ENCODE data around the gene MROH8.
"Not testable (repeated sequence)": the region's sequence is repeated elsewhere in the genome, so short reads cannot be mapped to it uniquely, and the experiment has no call there.

Gene MROH8

DNA sequence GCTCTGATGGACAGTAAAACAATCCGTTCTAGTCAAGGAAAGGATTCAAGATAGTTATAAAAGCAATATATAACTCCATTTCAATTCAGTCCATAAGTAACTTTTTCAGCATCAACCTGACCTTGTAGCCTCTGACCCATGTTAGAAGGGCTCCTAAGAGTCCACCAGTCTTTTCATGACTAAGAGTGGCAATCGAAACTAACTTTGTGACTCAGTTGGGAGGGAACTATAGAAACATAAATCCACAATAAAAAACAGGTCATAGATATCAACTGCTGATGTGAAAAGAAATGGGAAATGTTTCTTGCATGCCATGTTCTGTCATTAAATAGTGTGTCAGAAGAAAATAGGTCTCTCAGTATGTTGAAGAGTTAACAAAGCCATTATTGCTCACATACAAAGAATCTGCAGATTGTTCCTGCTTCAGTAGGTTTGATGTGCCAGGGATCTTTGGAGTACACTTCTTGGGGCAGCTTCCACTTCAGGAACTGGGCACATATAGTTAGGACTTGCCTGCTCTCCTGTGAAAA is 67.4 kb downstream of the MROH8 start:
- no peak overlapping the region for H3K4me3 ChIP-seq (ENCODE audit: low read depth, low read length)
- no peak for DNase-seq (ENCODE audit: low read depth)

DNA sequence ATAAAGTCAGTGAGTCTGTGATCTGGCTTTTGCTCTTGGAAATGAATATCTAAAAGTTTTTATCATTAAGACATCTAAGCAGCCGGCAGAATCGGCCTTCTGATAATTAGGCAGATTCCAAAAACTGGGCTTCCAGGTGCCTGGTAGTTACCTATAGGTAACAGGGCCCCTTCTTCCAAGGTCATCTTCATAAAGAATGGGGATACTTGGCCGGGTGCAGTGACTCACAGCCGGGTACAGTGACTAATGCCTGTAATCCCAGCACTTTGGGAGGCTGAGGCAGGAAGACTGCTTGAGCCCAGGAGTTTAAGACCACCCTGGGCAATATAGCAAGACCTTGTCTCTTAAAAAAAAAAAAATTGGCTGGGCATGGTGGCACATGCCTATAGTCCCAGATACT is 70.7 kb downstream of the MROH8 start:
- H3K4me3 ChIP-seq (ENCODE audit: low read depth, low read length), result no peak overlapping the region
- DNase-seq (ENCODE audit: low read depth), result no peak

DNA sequence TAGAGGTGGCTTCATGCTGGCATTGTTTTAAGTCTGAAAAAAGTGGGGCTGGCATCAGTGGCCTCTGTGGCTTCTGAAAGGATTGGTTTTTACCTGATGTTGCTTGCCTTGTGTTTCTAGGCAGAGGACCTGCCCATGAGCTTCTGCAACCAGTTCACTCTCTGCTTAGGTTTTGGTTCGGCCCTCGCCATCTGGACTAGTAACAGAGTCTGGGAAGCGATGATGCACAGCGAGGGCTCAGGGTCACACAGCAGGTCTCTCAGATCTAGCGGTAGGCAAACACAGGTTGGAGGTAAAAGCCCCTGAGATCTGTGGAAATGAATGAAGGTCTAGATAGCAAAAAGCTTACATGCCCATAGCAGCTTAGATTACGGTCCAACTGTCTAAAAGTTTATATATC is 76.8 kb downstream of the MROH8 start:
- DNase-seq (ENCODE audit: low read depth), result no peak
- no peak overlapping the region for H3K4me3 ChIP-seq (ENCODE audit: low read depth, low read length)

DNA sequence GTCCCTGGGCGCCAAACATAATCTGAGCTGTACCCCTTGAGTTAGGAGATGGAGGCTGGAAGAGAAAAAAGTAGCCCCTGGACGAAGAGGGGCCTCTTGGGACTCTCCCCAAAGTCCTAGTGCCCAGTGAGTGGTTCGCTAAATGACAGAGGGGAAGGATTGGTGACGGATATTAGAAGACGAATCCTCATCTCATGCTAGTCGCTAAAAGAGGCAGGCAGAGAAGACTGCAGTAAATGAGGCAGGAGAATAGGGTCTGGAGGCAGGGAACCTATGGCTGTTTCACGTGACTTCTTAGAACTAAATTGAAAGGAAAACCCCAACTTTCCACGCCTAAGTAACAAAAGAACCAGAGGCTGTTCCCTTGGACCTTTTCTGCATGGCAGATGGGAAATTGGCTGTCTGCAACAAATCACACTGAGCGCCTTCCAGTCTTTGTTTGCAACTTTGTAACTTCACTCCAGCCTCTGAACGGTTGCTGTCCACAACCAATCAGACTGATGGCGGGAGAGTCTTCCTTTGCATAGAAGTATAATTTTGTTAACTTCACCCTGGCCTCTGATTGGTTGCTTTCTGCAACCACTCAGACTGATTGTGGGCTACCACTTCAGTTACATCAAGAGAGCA is 82.8 kb downstream of the MROH8 start:
- peak overlapping the region; percentile 75 for H3K4me3 ChIP-seq (ENCODE audit: low read depth, low read length)
- DNase-seq (ENCODE audit: low read depth), result no peak

DNA sequence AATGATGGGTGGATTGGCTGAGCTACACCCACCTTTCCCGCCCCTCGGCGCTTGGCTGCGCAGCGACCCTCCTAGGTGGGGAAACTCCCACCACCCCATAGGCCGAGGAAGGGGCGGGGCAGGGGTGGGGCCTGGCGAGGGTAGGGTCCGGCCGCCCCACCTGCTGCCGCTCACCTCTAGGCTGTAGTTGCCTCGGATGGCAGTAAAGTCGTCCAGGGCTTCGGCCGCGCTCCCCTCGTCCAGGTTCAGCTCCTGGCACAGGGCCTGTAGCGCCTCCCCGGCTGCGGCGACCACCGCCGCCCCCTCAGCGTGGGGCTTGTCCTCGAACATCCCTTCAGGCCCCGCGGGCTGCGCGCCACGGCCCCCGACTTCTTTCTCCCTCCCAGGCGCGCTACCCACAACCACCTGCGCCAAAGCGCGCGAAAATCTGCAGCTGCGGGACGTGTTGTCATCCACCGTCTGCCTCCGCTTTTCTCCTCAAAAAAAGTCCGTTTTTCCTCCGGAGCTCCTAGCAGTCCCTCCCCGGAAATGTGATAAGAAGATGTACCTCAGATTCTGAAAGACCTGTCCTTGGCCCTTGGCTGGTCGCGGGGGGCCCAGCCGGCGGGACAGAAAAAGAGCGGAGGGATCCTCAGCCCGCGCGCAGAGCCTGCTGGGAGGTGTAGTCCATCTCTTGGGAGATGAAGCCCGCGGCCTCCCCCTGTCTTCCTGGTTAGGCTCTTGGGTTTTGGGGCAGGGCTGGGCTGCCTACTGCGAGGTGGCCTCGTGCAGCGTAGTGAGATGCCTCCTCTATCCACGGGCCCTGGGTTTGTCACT is 83.5 kb downstream of the MROH8 start, which contains the start of gene RBL1:
Gene RBL1, minus strand, starts transcription at position 399 of the 816 bp plus-strand sequence. Its CDS starts 69 bp downstream, at position 330.
- peak within 1 kb of the TSS; percentile 75 for H3K4me3 ChIP-seq (ENCODE audit: low read depth, low read length)
- DNase-seq (ENCODE audit: low read depth), result peak; percentile 49

DNA sequence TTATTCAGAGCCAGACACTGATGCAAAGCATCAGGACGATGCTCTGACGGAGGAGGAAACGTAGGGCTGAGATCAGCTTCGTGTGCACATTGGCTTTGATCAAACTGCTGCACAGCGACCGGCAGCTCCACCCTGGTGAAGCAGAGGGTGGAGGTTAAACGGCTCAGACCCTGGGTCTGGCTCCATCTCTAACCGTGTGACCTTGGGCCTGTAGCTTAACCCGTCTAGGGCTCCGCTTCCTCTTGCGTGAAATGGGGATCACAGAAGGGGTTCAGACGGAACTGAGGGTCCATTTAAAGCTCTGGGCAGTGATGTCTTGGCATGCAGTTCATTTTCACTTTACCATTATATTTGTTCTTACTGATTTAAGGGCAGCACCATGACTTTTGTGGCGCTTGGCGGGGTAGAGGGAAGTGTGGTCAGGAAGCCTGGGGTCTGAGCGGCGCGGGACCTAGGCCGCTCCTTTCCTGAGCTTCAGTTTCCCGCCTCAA is 84.2 kb downstream of the MROH8 start:
- H3K4me3 ChIP-seq (ENCODE audit: low read depth, low read length), result peak overlapping the region; percentile 75
- DNase-seq (ENCODE audit: low read depth), result no peak

DNA sequence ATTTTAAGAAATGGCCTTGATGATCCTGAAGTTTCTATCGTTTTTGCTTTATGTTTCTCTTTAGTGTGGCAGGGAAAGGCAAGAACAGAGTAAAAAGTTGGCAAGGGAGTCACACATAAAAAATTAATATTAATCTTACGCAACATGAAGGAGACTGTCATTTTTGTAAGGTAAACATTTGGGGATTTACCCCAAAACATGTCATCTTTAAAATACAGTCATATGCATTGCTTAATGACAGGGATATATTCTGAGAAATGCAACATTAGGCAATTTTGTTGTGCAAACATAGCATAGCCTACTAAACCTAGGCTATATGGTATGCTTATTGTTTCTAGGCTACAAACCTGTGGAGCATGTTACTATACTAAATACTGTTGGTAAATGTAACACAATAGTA is 88.9 kb downstream of the MROH8 start:
- no peak overlapping the region for H3K4me3 ChIP-seq (ENCODE audit: low read depth, low read length)
- DNase-seq (ENCODE audit: low read depth), result no peak

DNA sequence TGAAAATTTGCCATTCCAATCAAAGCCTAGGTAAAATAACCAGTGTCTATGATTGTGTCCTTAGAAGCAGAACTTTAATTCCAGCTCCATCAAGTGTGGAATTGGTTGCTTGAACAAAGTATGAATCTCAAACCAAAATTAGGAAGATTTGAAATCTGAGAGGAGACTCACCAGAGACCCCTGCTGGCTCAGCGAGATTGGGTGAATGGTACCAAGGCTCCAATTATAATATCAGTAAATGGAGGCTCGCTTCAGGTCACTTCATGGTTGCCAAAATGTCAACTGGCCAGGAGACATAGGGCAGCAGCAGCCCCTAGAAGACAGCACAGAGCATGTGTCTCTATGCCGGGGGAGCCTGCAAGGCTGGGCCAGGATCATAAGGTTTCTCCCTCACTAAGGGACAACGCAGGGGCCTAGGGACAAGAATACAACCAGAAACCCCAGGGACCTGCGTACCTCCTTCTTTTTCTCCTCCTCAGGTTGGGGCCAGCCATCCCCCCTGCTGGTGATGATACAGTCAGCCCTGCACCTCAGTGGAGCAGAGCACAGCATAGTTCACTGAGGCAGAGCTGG is 97.5 kb downstream of the MROH8 start:
- DNase-seq (ENCODE audit: low read depth), result no peak
- H3K4me3 ChIP-seq (ENCODE audit: low read depth, low read length), result no peak overlapping the region

DNA sequence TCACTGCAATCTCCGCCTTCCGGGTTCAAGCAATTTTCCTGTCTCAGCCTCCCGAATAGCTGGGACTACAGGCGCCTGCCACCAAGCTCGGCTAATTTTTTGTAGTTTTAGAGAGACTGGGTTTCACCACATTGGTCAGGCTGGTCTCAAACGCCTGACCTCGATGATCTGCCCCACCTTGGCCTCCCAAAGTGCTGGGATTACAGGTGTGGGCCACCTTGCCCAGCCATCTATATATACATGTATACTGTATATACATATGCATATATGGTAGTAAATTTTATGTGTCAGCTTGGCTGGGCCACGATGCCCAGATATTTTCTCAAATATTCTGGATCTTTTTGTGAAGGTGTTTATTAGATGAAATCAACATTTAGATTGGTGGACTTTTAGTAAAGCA is 102.3 kb downstream of the MROH8 start:
- no peak for DNase-seq (ENCODE audit: low read depth)
- no peak overlapping the region for H3K4me3 ChIP-seq (ENCODE audit: low read depth, low read length)

DNA sequence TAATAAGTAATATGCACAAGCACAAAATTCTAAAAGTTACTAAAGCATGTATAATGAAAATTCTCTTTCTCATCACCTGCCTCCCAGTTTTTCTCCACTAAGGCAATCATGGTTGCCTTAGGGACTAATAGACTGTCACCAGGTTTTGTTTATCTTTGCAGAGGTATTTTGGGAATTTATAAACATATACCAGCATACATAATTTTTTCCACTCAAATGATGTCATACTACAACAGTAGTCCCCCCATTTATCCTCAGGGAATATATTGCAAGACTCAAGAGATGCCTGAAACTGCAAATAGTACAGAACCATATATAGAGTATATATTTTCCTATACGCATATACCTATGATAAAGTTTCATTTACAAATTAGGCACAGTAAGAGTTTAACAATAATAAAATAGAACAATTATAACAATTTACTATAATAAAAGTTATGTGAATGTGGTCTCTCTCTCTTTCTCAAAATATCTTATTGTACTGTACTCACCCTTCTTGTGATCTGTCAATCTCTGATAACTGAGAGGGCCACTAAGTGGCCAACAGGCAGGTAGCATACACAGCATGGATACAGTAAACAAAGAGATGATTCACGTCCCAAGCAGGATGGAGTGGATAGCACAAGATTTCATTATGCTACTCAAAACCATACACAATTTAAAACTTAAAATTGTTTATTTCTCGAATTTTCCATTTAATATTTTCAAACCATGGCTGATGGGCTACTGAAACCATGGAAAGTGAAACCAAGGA is 103.2 kb downstream of the MROH8 start:
- no peak for DNase-seq (ENCODE audit: low read depth)
- H3K4me3 ChIP-seq (ENCODE audit: low read depth, low read length), result no peak overlapping the region

DNA sequence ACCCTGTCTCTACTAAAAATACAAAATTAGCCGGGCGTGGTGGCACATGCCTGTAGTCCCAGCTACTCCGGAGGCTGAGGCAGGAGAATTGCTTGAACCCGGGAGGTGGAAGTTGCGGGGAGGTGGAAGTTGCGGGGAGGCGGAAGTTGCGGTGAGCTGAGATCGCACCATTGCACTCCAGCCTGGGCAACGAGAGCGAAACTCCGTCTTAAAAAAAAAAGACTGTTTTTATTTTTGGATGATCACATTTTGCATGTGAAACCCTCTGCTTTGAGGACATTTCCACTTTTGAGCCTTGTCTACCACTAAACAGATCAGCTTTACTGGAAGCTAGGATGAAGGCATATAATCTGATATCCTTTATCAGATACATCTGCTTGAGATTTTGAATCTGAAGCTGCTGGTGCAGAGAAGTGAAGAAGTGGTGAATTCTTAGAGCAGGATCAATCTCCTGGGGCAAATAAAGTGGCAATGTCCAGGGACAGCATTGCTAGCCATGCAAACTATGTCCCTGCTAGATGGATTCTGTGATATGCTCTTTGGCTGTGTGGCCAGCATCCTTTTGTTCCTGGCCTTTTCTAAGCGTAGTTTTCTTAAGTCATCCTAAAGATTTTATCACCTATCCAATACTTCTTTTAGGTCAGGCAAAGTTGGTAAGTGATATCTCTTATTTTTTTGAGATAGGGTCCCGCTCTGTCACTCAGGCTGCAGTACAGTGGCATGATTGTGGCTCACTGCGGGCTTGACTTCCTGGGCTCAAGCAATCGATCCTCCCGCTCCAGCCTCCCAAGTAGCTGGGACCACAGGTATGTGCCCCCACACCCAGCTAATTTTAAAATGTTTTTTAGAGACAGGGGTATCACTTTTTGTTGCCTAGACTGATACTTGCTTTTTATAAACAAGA is 106.8 kb downstream of the MROH8 start:
- H3K4me3 ChIP-seq (ENCODE audit: low read depth, low read length), result no peak overlapping the region

DNA sequence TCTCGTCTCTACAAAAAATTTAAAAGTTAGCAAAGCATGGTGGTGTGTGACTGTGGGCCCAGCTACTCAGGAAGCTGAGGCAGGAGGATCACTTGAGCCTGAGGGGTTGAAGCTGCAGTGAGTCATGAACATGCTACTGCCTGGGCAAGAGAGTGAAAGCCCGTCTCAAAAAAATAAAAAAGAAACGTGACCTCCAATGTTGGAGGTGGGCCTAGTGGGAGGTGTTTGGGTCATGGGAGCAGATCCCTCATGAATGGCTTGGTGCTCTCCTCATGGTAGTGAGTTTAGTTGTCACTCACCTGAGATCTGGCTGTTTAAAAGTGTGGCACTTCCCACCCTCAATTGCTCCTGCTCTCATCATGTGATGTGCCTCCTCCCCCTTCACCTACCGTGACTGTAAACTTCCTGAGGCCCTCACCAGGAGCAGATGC is 107.9 kb downstream of the MROH8 start:
- no peak overlapping the region for H3K4me3 ChIP-seq (ENCODE audit: low read depth, low read length)
- peak; percentile 4 for DNase-seq (ENCODE audit: low read depth)

More for the DNA sequence above, 106.8 kb downstream of the MROH8 start:
- no peak for DNase-seq (ENCODE audit: low read depth)

DNA sequence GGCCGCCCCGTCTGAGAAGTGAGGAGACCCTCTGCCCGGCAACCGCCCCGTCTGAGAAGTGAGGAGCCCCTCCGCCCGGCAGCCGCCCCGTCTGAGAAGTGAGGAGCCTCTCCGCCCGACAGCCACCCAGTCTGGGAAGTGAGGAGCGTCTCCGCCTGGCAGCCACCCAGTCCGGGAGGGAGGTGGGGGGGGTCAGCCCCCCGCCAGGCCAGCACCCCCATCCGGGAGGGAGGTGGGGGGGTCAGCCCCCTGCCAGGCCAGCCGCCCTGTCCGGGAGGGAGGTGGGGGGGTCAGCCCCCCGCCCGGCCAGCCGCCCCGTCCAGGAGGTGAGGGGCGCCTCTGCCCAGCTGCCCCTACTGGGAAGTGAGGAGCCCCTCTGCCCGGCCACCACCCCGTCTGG is 109.8 kb downstream of the MROH8 start:
- not testable (repeated sequence) for DNase-seq (ENCODE audit: low read depth); H3K4me3 ChIP-seq (ENCODE audit: low read depth, low read length)

DNA sequence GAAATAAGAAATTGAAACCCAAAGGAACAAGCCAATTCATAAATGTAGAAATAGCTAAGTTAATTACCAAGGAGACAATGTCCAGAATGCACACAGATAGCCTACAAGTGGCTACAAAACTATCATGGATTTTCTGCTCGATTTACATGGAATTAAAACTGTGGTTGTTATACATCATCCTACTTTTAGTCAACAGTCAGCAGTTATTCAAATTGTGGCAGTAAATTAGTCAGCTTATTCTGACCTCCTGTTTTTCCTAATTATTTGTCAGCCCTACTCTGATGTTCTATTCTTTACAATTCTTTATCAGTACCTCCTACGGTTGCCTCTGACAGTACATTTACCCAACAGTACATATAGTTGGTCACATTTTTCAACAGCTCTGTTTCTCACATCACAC is 113.2 kb downstream of the MROH8 start:
- DNase-seq (ENCODE audit: low read depth), result no peak
- no peak overlapping the region for H3K4me3 ChIP-seq (ENCODE audit: low read depth, low read length)

DNA sequence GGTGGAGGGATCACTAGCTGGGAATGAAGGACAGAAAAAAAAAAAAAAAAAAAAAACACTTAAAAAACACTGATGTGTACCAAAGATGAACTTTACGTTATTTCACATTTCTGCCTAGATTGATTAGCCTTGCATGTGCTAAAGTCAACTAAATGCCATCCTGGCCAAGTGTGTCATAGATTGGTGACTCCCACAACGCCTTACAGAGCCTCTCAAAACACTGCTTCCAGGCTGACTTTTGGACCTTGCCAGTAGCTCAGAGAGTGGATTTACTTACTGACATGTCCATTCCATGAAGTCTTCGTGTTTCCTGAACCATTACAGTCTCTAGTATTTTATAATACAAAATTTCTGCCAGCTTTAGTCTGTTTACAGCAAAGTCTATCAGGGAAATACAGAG is 124.1 kb downstream of the MROH8 start:
- no peak overlapping the region for H3K4me3 ChIP-seq (ENCODE audit: low read depth, low read length)
- DNase-seq (ENCODE audit: low read depth), result no peak

DNA sequence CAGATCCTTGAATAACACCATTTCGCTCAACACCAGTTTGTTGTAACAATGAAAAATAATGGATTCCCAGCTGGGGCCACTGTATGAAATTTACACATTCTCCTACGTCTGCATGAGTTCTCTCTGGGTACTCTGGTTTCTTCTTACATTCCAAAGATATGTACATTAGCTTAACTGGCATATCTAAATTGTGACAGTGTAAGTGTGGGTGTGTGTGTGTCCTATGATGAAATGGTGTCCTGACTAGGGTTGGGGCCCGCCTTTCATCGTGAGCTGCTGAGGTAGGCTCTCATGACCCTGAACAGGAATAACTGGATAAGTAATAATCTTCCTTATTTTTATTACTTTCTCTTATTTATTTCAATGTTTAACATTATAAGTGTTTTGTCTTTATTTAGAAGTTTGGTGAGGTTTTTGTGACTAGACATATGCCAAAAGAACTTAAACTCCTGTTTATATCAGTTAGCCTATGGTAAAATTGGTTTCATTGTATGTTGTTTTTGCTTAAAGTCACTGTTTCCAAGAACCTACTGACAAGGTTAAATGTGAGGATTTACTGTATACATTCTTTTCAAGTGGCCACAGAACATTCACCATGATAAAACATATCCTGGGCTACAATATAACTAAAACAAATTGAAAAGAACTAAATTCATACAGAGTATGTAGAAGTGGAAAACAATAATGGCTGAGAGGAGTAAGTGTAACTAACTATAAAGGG is 126.0 kb downstream of the MROH8 start:
- peak; percentile 8 for DNase-seq (ENCODE audit: low read depth)
- H3K4me3 ChIP-seq (ENCODE audit: low read depth, low read length), result no peak overlapping the region
